Right atrium auricular region (tissue), 2 donors: ENCODE measurements around the gene ADD2. TPM values are rescaled to one million over a fixed set of nuclear protein-coding genes. Genes with fewer than 3 reads are reported as not detected.

Experiments used
- DNase-seq: peaks from one replicate; pipeline ENCODE4 v3.0.0-alpha.2; 2019; ENCODE audit warnings: low spot score
- H3K27ac ChIP-seq, 2 donors: fragments of 200-600 bp; sonication (generic); 1 replicate in 1 of 2; 2 replicates in 1 of 2; pipeline ENCODE4 v1.5.1; 2016 to 2019
- H3K27me3 ChIP-seq, 2 donors: fragments of 200-600 bp; sonication (generic); one replicate each; pipeline versions ENCODE4 v1.5.1 to v1.6.0; 2017 to 2019
- H3K36me3 ChIP-seq: fragments of 200-600 bp; sonication (generic); one replicate; pipeline ENCODE4 v1.5.1; 2016
- H3K4me1 ChIP-seq, 2 donors: fragments of 200-600 bp; sonication (generic); one replicate each; pipeline versions ENCODE4 v1.5.1 to v1.6.0; 2017 to 2019
- H3K4me3 ChIP-seq, 2 donors: fragments of 200-600 bp; sonication (generic); 1 replicate in 1 of 2; 2 replicates in 1 of 2; pipeline ENCODE4 v1.5.1; 2017 to 2019; ENCODE audit warnings: mild to moderate bottlenecking in 1 of 2, moderate library complexity in 1 of 2
- H3K9me3 ChIP-seq, 2 donors: fragments of 200-600 bp; sonication (generic); one replicate each; pipeline ENCODE4 v1.5.1; 2019
- total RNA-seq, 2 donors: library from RNA; depleted of rRNA; stranded (reverse); fragments of >200 nt; gene quantifications; one replicate each; pipeline ENCODE4 v1.1.0, GENCODE V29; 2016
- TF ChIP-seq, protein P1 (sequence below), 2 donors: fragments of 200-600 bp; sonication (generic); IDR thresholded peaks; one replicate each; pipeline ENCODE4 v1.5.1; 2019; ENCODE audit warnings: antibody characterized with exemption in 2 of 2

Gene ADD2
- total RNA-seq, 2 donors from 2014 or later = 1.1 to 1.4 TPM

DNA sequence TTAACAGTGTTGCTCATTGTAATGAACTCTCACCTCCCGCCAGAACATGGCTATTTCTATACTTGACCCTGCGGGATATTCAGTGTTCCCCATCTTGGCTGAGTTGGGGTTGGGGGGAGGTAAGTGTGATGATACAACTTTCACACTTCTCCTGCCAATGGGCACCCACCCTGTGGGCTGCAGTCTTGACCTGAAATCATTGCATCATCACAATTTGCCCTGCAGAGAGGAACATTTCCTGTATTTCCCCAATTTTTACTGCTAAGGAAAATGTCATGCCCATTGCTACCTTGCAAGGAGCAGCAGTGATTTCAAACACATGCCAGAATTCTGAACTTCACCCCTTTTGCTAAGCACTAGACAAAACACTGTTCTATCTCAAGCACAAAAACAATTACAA lies 92.1 kb downstream of the ADD2 start:
- Histone ChIP-seq H3K9me3 (no peaks in the 10 kb centered on the region), H3K27me3 (no peaks in the 10 kb centered on the region), H3K36me3 (no peaks in the 10 kb centered on the region), H3K4me1 (no peaks in the 10 kb centered on the region), H3K27ac (no peak overlapping the region), H3K4me3 (no peak overlapping the region)
- no peak for DNase-seq
- TF ChIP-seq, protein P1, sequence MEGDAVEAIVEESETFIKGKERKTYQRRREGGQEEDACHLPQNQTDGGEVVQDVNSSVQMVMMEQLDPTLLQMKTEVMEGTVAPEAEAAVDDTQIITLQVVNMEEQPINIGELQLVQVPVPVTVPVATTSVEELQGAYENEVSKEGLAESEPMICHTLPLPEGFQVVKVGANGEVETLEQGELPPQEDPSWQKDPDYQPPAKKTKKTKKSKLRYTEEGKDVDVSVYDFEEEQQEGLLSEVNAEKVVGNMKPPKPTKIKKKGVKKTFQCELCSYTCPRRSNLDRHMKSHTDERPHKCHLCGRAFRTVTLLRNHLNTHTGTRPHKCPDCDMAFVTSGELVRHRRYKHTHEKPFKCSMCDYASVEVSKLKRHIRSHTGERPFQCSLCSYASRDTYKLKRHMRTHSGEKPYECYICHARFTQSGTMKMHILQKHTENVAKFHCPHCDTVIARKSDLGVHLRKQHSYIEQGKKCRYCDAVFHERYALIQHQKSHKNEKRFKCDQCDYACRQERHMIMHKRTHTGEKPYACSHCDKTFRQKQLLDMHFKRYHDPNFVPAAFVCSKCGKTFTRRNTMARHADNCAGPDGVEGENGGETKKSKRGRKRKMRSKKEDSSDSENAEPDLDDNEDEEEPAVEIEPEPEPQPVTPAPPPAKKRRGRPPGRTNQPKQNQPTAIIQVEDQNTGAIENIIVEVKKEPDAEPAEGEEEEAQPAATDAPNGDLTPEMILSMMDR (IDR thresholded peaks at IDR 0.05) = no peak

DNA sequence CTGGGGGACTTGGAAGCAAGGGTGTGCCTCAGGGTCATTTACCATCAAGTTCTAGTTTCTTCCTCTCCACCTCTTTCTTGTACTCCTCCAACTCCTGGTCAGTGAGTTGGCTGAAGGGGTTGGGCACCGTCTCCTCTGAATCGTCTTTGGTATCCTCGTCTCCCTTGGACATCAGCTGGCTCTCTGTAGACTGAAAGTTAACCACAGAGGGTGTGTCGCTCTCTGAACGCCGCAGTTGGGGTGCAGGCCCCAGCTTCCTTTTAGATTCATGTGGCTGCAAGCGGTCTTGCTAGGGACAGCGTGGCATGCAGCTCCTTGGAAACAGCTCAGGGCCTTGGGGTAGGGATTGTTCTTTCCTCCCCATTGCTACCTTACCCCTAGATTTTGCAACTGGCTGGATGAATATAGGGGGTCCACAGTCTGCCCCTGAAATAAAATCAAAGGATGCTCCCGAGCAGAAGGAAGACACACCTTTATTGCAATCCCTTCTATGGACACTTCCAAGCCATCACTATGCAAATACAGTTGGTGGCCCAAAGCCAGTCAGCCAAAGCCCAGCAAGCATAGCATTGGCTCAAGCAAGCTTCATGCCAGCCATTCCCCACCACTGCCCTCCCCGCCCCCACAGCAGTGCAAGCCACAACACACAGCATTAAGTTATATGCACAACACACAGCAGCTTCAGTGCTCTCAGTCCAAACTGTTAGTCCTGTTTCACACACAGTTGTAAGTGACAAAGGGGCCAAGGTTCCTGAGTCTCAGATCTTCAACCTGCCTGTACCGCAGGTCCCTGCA lies 93.2 kb downstream of the ADD2 start:
- no peak overlapping the region for H3K4me3 ChIP-seq
- H3K9me3 ChIP-seq = no peaks in the 10 kb centered on the region
- no peak for DNase-seq
- H3K27ac ChIP-seq = no peak overlapping the region
- TF ChIP-seq, protein P1 (IDR thresholded peaks at IDR 0.05) = no peak
- no peaks in the 10 kb centered on the region for H3K4me1 ChIP-seq
- H3K27me3 ChIP-seq = no peaks in the 10 kb centered on the region
- H3K36me3 ChIP-seq = no peaks in the 10 kb centered on the region

DNA sequence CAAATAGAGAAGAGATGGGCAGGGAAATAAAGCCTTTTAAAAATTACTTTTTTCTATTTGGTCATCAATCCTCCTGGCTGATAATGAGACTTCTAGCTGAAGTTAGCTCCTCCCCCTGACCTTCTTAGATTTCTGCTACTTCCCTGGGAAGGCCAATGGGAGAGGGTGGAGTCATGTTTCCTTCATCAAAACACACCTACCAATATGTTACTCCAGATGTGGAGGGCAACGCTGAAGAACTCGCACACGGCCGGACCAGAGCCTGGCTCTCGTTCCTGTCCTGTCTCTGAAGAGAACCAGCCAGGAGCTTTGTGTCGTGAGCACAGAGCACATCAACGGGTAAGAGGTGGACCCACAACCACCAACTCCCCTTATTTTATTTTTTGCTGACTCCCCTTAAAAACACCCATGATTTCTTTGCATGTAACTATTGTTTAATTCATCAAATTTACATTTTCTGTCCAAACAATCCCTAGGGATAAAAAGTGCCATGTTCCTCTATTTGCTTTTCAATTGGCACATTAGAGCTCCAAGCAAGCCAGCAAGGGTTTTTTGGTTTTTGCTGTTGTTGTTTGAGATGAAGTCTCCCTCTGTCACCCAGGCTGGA lies 94.9 kb downstream of the ADD2 start:
- Histone ChIP-seq H3K9me3 (no peaks in the 10 kb centered on the region), H3K27ac (no peak overlapping the region), H3K4me1 (no peaks in the 10 kb centered on the region), H3K4me3 (no peak overlapping the region), H3K27me3 (no peaks in the 10 kb centered on the region), H3K36me3 (no peaks in the 10 kb centered on the region)
- TF ChIP-seq, protein P1 (IDR thresholded peaks at IDR 0.05) = no peak
- DNase-seq = no peak

DNA sequence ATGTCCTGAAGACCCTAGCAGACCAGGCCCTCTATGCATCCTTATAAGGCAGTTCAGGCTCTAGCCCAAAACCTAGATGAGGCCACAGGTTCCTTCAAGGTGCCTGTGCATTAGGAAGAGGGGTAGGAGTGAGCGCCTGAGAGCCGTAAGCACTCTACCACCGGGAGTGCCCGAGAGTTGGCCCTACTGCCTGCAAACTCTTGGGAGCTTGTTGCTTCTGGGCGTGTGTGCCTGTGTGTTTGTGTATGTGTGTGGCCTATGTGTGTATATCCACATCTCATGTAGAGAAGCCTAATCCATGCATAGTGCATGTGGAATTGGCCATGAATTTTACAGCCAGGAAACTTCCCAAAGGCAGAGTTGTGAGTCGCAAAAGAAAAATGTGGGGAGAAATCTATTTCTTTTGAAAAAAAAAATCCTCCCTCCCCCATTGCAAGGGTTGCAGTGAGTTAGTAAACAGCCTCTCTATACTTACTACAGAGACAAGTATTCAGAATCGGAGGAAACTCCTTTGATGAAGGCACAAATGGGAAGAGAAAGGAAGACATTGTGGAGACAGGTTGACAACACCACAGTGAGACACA lies 96.8 kb downstream of the ADD2 start:
- no peak for DNase-seq
- TF ChIP-seq, protein P1 (IDR thresholded peaks at IDR 0.05) = no peak
- no peaks in the 10 kb centered on the region for H3K4me1 ChIP-seq

DNA sequence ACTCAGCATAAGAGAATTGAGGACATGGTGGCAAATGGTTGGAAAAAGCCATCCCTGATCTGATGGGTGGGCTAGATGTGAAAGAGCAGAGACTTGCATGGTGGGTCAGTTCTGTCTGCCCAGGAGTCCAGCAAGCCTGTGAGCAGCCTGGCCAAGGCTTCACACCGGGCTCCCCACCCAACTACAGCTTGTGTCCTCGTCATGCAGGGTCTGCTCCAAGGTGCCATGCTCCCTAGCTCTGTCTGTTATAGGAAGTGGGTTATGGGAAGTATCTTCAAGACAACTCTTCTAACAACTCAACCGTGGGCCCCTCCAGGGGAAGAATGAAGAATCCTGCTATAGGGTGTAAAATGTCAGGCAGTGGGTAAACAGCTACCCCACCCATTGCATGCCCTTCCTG lies 97.4 kb downstream of the ADD2 start:
- H3K4me1 ChIP-seq = no peaks in the 10 kb centered on the region
- no peaks in the 10 kb centered on the region for H3K27me3 ChIP-seq
- TF ChIP-seq, protein P1 (IDR thresholded peaks at IDR 0.05) = no peak
- no peak for DNase-seq
- H3K9me3 ChIP-seq = no peaks in the 10 kb centered on the region
- H3K36me3 ChIP-seq = no peaks in the 10 kb centered on the region
- no peak overlapping the region for H3K27ac ChIP-seq
- no peak overlapping the region for H3K4me3 ChIP-seq

More for the DNA sequence above, 96.8 kb downstream of the ADD2 start:
- Histone ChIP-seq H3K36me3 (no peaks in the 10 kb centered on the region), H3K9me3 (no peaks in the 10 kb centered on the region), H3K4me3 (no peak overlapping the region), H3K27ac (no peak overlapping the region), H3K27me3 (no peaks in the 10 kb centered on the region)
